HG03103 (cell line): Measurements from ENCODE around the gene MAPRE2.

ENCODE experiments used
- ATAC-seq: cut with Tn5 transposase; IDR thresholded peaks from one replicate; pipeline ENCODE4 v1.9.1; 2021; ENCODE audit warnings: low read depth; ENCODE audit not compliant: unreplicated experiment

Gene MAPRE2

GRCh38 chr18:35060122-35060815, 19.1 kb downstream of the MAPRE2 start:
- no peak for ATAC-seq

- no peak for ATAC-seq
Measured at GRCh38 chr18:35061336-35061735, 20.1 kb downstream of the MAPRE2 start.

- no peak for ATAC-seq
Measured at GRCh38 chr18:35061804-35062203, 20.6 kb downstream of the MAPRE2 start.

GRCh38 chr18:35062408-35062807, 21.2 kb downstream of the MAPRE2 start:
- no peak for ATAC-seq

GRCh38 chr18:35063875-35064690, 22.9 kb downstream of the MAPRE2 start:
- ATAC-seq, result no peak

GRCh38 chr18:35067454-35067853, 26.2 kb downstream of the MAPRE2 start:
- no peak for ATAC-seq

- peak; percentile 40 for ATAC-seq
Measured at GRCh38 chr18:35071819-35072247, 30.6 kb downstream of the MAPRE2 start.

GRCh38 chr18:35072616-35073015, 31.4 kb downstream of the MAPRE2 start:
- ATAC-seq, result no peak

- ATAC-seq, result no peak
Measured at GRCh38 chr18:35073186-35074105, 32.2 kb downstream of the MAPRE2 start.

GRCh38 chr18:35074581-35074980, 33.4 kb downstream of the MAPRE2 start:
- ATAC-seq, result no peak

GRCh38 chr18:35075132-35075531, 33.9 kb downstream of the MAPRE2 start:
- no peak for ATAC-seq

- no peak for ATAC-seq
Measured at GRCh38 chr18:35076135-35076924, 35.1 kb downstream of the MAPRE2 start.

- ATAC-seq, result no peak
Measured at GRCh38 chr18:35077937-35078336, 36.7 kb downstream of the MAPRE2 start.

- ATAC-seq, result no peak
Measured at GRCh38 chr18:35080058-35080457, 38.8 kb downstream of the MAPRE2 start.

GRCh38 chr18:35083174-35083712, 42.0 kb downstream of the MAPRE2 start:
- no peak for ATAC-seq

- ATAC-seq, result no peak
Measured at GRCh38 chr18:35084494-35085449, 43.6 kb downstream of the MAPRE2 start.

GRCh38 chr18:35085450-35086380, 44.5 kb downstream of the MAPRE2 start:
- no peak for ATAC-seq

GRCh38 chr18:35086704-35087103, 45.5 kb downstream of the MAPRE2 start:
- no peak for ATAC-seq
